ENCODE data around the gene MLLT10.

- TF ChIP-seq CTCF (conservative IDR thresholded peaks at IDR 0.05; ENCODE audit: low read depth, low read length), result no peak
- no peak for TF ChIP-seq EZH2 (IDR thresholded peaks at IDR 0.05; ENCODE audit: borderline replicate concordance, low read depth, low read length, poor library complexity, severe bottlenecking)
These were observed 171.3 kb downstream of the MLLT10 start for GRCh38 chr10:21705142-21705827.
